Measurements from ENCODE around the gene IL17B. TPM values are rescaled to one million over a fixed set of nuclear protein-coding genes. Genes with fewer than 3 reads are reported as not detected.

IL17B gene
- total and polyA plus RNA-seq, 2 donors: 0.24 to 1.2 TPM

- 35% methylated on average over 19 of the region's 19 CpGs for WGBS
- Histone ChIP-seq H3K36me3 (ENCODE audit: control insufficient read depth in 2 of 2, insufficient read depth in 2 of 2, low read length in 1 of 2) (no peaks in the 10 kb centered on the region), H3K27ac (ENCODE audit: low read depth in 1 of 2, low read length in 1 of 2) (peak overlapping the region in 1 of 2 donors; percentile 80), H3K9me3 (ENCODE audit: control insufficient read depth in 2 of 2, insufficient read depth in 1 of 2, low read length in 1 of 2) (no peaks in the 10 kb centered on the region), H3K4me1 (ENCODE audit: control insufficient read depth in 2 of 2, insufficient read depth in 2 of 2, low read length in 2 of 2) (peaks cover 4 to 54% of the 10 kb centered on the region in 2 donors), H3K4me3 (ENCODE audit: low read length in 2 of 2) (no peak overlapping the region), H3K27me3 (ENCODE audit: control insufficient read depth in 2 of 2, insufficient read depth in 1 of 2, low read length in 1 of 2) (no peaks in the 10 kb centered on the region)
- peak in 5 of 9 donors; percentile 37 to 72 (median 45) for DNase-seq (ENCODE audit: low read depth in 6 of 9, low spot score in 9 of 9)
These were observed 43.4 kb upstream of the IL17B start for GRCh38 chr5:149422366-149423048.

- Histone ChIP-seq H3K27me3 (ENCODE audit: control insufficient read depth in 2 of 2, insufficient read depth in 1 of 2, low read length in 1 of 2) (no peaks in the 10 kb centered on the region), H3K36me3 (ENCODE audit: control insufficient read depth in 2 of 2, insufficient read depth in 2 of 2, low read length in 1 of 2) (no peaks in the 10 kb centered on the region), H3K4me3 (ENCODE audit: low read length in 2 of 2) (no peak overlapping the region), H3K27ac (ENCODE audit: low read depth in 1 of 2, low read length in 1 of 2) (no peak overlapping the region), H3K9me3 (ENCODE audit: control insufficient read depth in 2 of 2, insufficient read depth in 1 of 2, low read length in 1 of 2) (no peaks in the 10 kb centered on the region), H3K4me1 (ENCODE audit: control insufficient read depth in 2 of 2, insufficient read depth in 2 of 2, low read length in 2 of 2) (peaks cover 4 to 58% of the 10 kb centered on the region in 2 donors)
- 98% methylated on average over 5 of the region's 5 CpGs for WGBS
- no peak for DNase-seq (ENCODE audit: low read depth in 6 of 9, low spot score in 9 of 9)
These were observed 42.7 kb upstream of the IL17B start for GRCh38 chr5:149421834-149422233.

DNA sequence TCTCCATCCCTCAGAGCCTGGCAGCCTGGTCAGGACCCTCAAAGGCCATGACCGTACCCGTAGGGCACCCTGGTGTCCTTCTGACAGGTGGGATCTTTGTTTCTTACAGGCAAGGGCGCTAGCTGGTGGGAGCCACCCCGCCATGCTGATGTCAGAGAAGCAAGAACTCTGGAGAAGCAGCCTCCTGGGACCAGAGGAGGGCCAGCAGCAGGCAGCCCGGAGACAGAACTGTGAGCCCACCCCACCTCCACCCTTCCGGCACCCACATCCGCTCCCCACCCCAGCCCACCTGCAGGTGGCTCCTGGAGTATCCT, 42.2 kb upstream of the IL17B start:
- H3K9me3 ChIP-seq (ENCODE audit: control insufficient read depth in 2 of 2, insufficient read depth in 1 of 2, low read length in 1 of 2): no peaks in the 10 kb centered on the region
- peaks cover 4 to 58% of the 10 kb centered on the region in 2 donors for H3K4me1 ChIP-seq (ENCODE audit: control insufficient read depth in 2 of 2, insufficient read depth in 2 of 2, low read length in 2 of 2)
- 80% methylated on average over 7 of the region's 7 CpGs for WGBS
- no peak for DNase-seq (ENCODE audit: low read depth in 6 of 9, low spot score in 9 of 9)
- H3K27me3 ChIP-seq (ENCODE audit: control insufficient read depth in 2 of 2, insufficient read depth in 1 of 2, low read length in 1 of 2): no peaks in the 10 kb centered on the region
- no peak overlapping the region for H3K27ac ChIP-seq (ENCODE audit: low read depth in 1 of 2, low read length in 1 of 2)
- H3K4me3 ChIP-seq (ENCODE audit: low read length in 2 of 2): no peak overlapping the region
- no peaks in the 10 kb centered on the region for H3K36me3 ChIP-seq (ENCODE audit: control insufficient read depth in 2 of 2, insufficient read depth in 2 of 2, low read length in 1 of 2)

GRCh38 chr5:149420545-149421371, 41.7 kb upstream of the IL17B start:
- WGBS: 96% methylated on average over 18 of the region's 18 CpGs
- peaks cover 4 to 58% of the 10 kb centered on the region in 2 donors for H3K4me1 ChIP-seq (ENCODE audit: control insufficient read depth in 2 of 2, insufficient read depth in 2 of 2, low read length in 2 of 2)
- H3K4me3 ChIP-seq (ENCODE audit: low read length in 2 of 2): no peak overlapping the region
- no peaks in the 10 kb centered on the region for H3K9me3 ChIP-seq (ENCODE audit: control insufficient read depth in 2 of 2, insufficient read depth in 1 of 2, low read length in 1 of 2)
- H3K36me3 ChIP-seq (ENCODE audit: control insufficient read depth in 2 of 2, insufficient read depth in 2 of 2, low read length in 1 of 2): no peaks in the 10 kb centered on the region
- no peak for DNase-seq (ENCODE audit: low read depth in 6 of 9, low spot score in 9 of 9)
- H3K27me3 ChIP-seq (ENCODE audit: control insufficient read depth in 2 of 2, insufficient read depth in 1 of 2, low read length in 1 of 2): no peaks in the 10 kb centered on the region
- no peak overlapping the region for H3K27ac ChIP-seq (ENCODE audit: low read depth in 1 of 2, low read length in 1 of 2)

DNA sequence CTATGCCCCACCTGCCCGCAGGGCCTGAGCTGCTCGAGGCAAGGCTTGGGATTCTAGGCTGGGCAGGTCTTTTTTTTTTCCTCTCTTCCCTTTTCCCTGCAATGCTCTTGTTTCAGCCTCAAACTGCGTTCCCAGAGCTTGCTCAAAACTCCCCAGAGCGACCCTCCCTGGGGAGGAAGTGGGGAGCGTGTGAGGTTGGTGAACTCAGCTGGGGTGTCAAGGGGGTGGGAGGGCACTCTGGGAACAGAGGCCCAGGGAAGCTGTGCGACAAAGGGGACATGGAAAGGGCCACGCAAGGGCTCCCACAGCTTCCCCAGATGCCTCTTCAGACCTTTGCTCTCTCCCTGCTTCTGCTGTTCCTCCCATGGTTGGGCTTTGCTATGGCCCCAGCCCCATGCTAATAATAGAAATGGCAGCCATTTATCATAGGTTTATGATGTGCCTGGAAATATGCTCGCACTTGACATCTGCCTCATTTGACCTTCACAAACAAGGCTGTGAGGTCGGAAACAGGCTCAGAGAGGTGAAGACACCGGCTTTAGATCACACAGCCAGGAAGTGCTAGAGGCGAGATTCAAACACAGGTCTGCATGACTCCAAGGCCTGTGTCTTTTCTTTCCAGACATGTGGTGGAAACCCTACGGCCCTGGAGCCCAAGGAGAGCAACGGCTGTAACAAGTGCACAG, 40.9 kb upstream of the IL17B start:
- 70% methylated on average over 13 of the region's 13 CpGs for WGBS
- Histone ChIP-seq H3K4me3 (ENCODE audit: low read length in 2 of 2) (no peak overlapping the region), H3K36me3 (ENCODE audit: control insufficient read depth in 2 of 2, insufficient read depth in 2 of 2, low read length in 1 of 2) (no peaks in the 10 kb centered on the region), H3K4me1 (ENCODE audit: control insufficient read depth in 2 of 2, insufficient read depth in 2 of 2, low read length in 2 of 2) (peaks cover 4 to 58% of the 10 kb centered on the region in 2 donors), H3K9me3 (ENCODE audit: control insufficient read depth in 2 of 2, insufficient read depth in 1 of 2, low read length in 1 of 2) (no peaks in the 10 kb centered on the region), H3K27ac (ENCODE audit: low read depth in 1 of 2, low read length in 1 of 2) (no peak overlapping the region), H3K27me3 (ENCODE audit: control insufficient read depth in 2 of 2, insufficient read depth in 1 of 2, low read length in 1 of 2) (no peaks in the 10 kb centered on the region)
- DNase-seq (ENCODE audit: low read depth in 6 of 9, low spot score in 9 of 9): no peak

- Histone ChIP-seq H3K4me3 (ENCODE audit: low read length in 2 of 2) (no peak overlapping the region), H3K27ac (ENCODE audit: low read depth in 1 of 2, low read length in 1 of 2) (no peak overlapping the region)
- WGBS: 95% methylated on average over 3 of the region's 3 CpGs
These were observed 40.4 kb upstream of the IL17B start for GRCh38 chr5:149419532-149419858.

DNA sequence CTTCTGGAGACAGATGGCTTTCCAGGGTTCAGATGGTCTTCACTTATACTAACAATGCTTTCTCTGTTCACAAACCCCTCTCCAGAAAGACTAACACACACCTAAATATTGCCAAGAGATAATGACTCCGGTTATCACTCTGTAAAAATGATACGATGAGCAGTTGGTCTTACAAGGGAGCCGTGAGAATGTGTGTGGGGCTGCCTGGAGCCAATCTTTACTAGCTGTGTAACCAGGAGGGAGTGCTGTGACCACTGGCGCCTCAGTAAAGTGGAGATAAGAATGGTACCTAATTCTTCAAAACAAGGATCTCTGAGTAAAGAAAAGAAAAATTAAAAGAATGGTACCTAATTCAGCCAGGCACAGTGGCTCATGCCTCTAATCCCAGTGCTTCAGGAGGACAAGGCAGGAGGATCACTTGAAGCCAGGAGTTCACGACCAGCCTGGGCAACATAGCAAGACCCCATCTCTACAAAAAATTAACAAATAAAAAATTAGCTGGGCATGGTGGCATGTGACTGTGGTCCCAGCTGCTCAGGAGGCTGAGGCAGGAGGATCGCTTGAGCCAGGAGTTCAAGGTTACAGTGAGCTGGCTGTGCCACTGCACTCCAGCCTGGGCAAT, 39.9 kb upstream of the IL17B start:
- H3K9me3 ChIP-seq (ENCODE audit: control insufficient read depth in 2 of 2, insufficient read depth in 1 of 2, low read length in 1 of 2): no peaks in the 10 kb centered on the region
- H3K27me3 ChIP-seq (ENCODE audit: control insufficient read depth in 2 of 2, insufficient read depth in 1 of 2, low read length in 1 of 2): no peaks in the 10 kb centered on the region
- 90% methylated on average over 6 of the region's 6 CpGs for WGBS
- H3K36me3 ChIP-seq (ENCODE audit: control insufficient read depth in 2 of 2, insufficient read depth in 2 of 2, low read length in 1 of 2): no peaks in the 10 kb centered on the region
- H3K27ac ChIP-seq (ENCODE audit: low read depth in 1 of 2, low read length in 1 of 2): no peak overlapping the region
- H3K4me3 ChIP-seq (ENCODE audit: low read length in 2 of 2): no peak overlapping the region
- DNase-seq (ENCODE audit: low read depth in 6 of 9, low spot score in 9 of 9): no peak
- peaks cover 4 to 50% of the 10 kb centered on the region in 2 donors for H3K4me1 ChIP-seq (ENCODE audit: control insufficient read depth in 2 of 2, insufficient read depth in 2 of 2, low read length in 2 of 2)

More at GRCh38 chr5:149419532-149419858, 40.4 kb upstream of the IL17B start:
- Histone ChIP-seq H3K4me1 (ENCODE audit: control insufficient read depth in 2 of 2, insufficient read depth in 2 of 2, low read length in 2 of 2) (peaks cover 4 to 55% of the 10 kb centered on the region in 2 donors), H3K36me3 (ENCODE audit: control insufficient read depth in 2 of 2, insufficient read depth in 2 of 2, low read length in 1 of 2) (no peaks in the 10 kb centered on the region), H3K9me3 (ENCODE audit: control insufficient read depth in 2 of 2, insufficient read depth in 1 of 2, low read length in 1 of 2) (no peaks in the 10 kb centered on the region), H3K27me3 (ENCODE audit: control insufficient read depth in 2 of 2, insufficient read depth in 1 of 2, low read length in 1 of 2) (no peaks in the 10 kb centered on the region)
- DNase-seq (ENCODE audit: low read depth in 6 of 9, low spot score in 9 of 9): no peak

GRCh38 chr5:149417711-149418368, 38.7 kb upstream of the IL17B start:
- 94% methylated on average over 9 of the region's 9 CpGs for WGBS
- DNase-seq (ENCODE audit: low read depth in 6 of 9, low spot score in 9 of 9): no peak
- Histone ChIP-seq H3K4me1 (ENCODE audit: control insufficient read depth in 2 of 2, insufficient read depth in 2 of 2, low read length in 2 of 2) (peaks cover 4 to 38% of the 10 kb centered on the region in 2 donors), H3K9me3 (ENCODE audit: control insufficient read depth in 2 of 2, insufficient read depth in 1 of 2, low read length in 1 of 2) (no peaks in the 10 kb centered on the region), H3K36me3 (ENCODE audit: control insufficient read depth in 2 of 2, insufficient read depth in 2 of 2, low read length in 1 of 2) (no peaks in the 10 kb centered on the region), H3K27me3 (ENCODE audit: control insufficient read depth in 2 of 2, insufficient read depth in 1 of 2, low read length in 1 of 2) (no peaks in the 10 kb centered on the region), H3K4me3 (ENCODE audit: low read length in 2 of 2) (no peak overlapping the region), H3K27ac (ENCODE audit: low read depth in 1 of 2, low read length in 1 of 2) (peak overlapping the region in 1 of 2 donors; percentile 3)
